BLaER1 treated with 17β-estradiol and CSF1 and Interleukin-3, amounts not matched to agents 10 nM and 100 nM (cell line): ENCODE data around the gene MAML3.

Experiments
- H3K27ac ChIP-seq, 11 experiments: shearing (Covaris generic); formaldehyde crosslinking; 2 replicates each; pipeline ENCODE4 v1.8.1; 2022
- H3K27me3 ChIP-seq, 11 experiments: shearing (Covaris generic); formaldehyde crosslinking; 2 replicates each; pipeline ENCODE4 v1.8.1; 2022
- H3K36me3 ChIP-seq, 11 experiments: shearing (Covaris generic); formaldehyde crosslinking; 2 replicates each; pipeline ENCODE4 v1.8.1; 2022
- H3K4me1 ChIP-seq, 10 experiments: shearing (Covaris generic); formaldehyde crosslinking; 2 replicates each; pipeline ENCODE4 v1.8.1; 2022
- H3K4me2 ChIP-seq, 11 experiments: shearing (Covaris generic); formaldehyde crosslinking; 2 replicates each; pipeline ENCODE4 v1.8.1; 2022
- H3K4me3 ChIP-seq, 10 experiments: shearing (Covaris generic); formaldehyde crosslinking; 2 replicates each; pipeline ENCODE4 v1.8.1; 2022
- H3K9ac ChIP-seq, 11 experiments: shearing (Covaris generic); formaldehyde crosslinking; 2 replicates each; pipeline ENCODE4 v1.8.1; 2022
- H3K9me3 ChIP-seq, 11 experiments: shearing (Covaris generic); formaldehyde crosslinking; replicated peaks in 1 of 11; 2 replicates each; pipeline ENCODE4 v1.8.1; 2022
- H4K20me1 ChIP-seq, 11 experiments: shearing (Covaris generic); formaldehyde crosslinking; 2 replicates each; pipeline ENCODE4 v1.8.1; 2022
- Cebpa-rat ChIP-seq, 11 experiments: shearing (Covaris generic); IDR thresholded peaks; 2 replicates each; pipeline ENCODE4 v1.8.1; 2022

The MAML3 gene

DNA sequence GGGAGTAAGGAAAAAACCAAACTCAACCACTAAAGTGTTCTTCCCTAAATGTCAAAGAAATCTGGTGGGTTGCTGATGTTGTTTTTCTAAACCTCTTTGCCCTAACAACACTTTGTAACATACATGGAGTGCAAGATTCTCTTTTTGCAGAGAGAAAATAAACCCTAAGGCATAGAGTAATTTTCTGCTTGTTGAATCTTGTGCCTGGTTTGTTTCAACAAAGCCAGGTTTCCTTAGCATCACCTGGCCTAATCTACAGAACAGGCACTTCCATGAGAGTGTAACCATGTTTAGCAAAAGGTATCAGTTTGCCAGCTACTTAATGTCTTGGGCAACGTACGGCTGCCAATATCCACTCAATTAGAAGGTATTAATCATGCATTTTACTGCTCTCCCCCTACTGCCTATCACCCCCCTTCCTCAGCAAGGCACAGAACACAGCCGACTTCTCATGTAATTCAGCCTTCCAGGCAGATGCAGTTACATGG is 219.2 kb downstream of the MAML3 start:
- no peak overlapping the region for H3K4me3 ChIP-seq
- TF ChIP-seq Cebpa-rat (IDR thresholded peaks at IDR 0.05) = no peak
- peak overlapping the region in 2 of 11 experiments; percentile 21 to 34; a peak in 3 of 22 replicates for H3K4me2 ChIP-seq
- H3K9ac ChIP-seq = no peak overlapping the region
- H3K4me1 ChIP-seq = peaks cover 0 to 20% (median 0%) of the 10 kb centered on the region in 10 experiments; a peak in 5 of 20 replicates
- no peaks in the 10 kb centered on the region for H3K27me3 ChIP-seq
- H3K9me3 ChIP-seq = no peaks in the 10 kb centered on the region
- H4K20me1 ChIP-seq = peaks cover 0 to 63% (median 0%) of the 10 kb centered on the region in 11 experiments; a peak in 8 of 22 replicates
- no peaks in the 10 kb centered on the region for H3K36me3 ChIP-seq
- no peak overlapping the region for H3K27ac ChIP-seq

DNA sequence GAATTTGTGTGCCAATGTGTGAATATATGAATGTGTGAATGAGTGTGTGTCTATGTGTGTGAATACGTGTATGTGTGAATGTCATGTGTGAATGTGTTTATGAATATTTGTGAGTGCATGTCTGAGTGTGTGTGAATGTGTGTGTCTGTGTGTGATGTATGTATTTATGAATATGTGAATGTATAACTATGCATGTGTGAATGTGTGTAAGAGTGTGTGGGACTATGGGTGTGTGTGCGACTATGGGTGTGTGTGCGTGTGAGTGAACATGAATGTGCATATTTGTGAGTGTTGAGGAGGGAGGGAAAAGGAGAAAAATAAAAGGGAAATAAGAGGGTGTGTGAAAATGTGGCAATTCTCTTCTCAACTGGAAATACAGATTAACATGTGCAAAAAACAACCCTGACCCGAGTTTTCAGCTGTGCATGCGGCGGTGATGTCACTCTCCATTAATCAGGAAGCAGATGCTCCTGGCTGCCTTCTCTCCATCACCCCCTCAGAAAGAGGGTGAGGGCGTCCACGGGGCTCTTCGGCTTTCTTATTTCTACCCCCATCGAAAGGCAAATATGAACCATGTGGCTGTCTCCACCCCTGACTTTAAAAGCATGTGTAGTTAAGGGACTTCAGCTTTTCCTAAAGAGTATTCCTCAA is 219.8 kb downstream of the MAML3 start:
- Histone ChIP-seq H3K4me1 (peaks cover 0 to 20% (median 0%) of the 10 kb centered on the region in 10 experiments; a peak in 5 of 20 replicates), H3K9me3 (no peaks in the 10 kb centered on the region), H3K27me3 (no peaks in the 10 kb centered on the region), H3K4me3 (no peak overlapping the region), H4K20me1 (peaks cover 0 to 65% (median 0%) of the 10 kb centered on the region in 11 experiments; a peak in 8 of 22 replicates), H3K9ac (no peak overlapping the region), H3K36me3 (no peaks in the 10 kb centered on the region), H3K27ac (no peak overlapping the region), H3K4me2 (peak overlapping the region in 2 of 11 experiments; percentile 21 to 34; a peak in 3 of 22 replicates)
- no peak for TF ChIP-seq Cebpa-rat (IDR thresholded peaks at IDR 0.05)

DNA sequence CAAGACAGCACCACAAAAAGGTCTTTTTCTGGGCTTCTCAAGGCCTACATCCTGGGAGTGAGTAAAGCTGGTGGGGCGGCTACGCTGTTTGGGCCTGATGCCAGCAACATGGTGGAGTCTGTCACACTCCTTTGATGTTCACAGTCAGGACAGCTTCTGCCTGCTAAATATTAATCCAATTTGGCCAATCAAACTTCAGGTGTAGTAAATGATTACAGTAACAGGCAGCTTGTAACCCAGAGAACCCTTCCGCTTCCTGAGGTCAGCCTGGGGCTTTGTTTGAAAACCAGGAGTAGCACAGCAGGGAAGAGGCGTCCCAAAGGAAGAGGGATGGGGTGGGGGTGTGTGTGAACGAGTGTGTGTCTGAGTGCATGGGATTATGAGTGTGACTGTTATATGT is 220.4 kb downstream of the MAML3 start:
- Histone ChIP-seq H3K4me2 (no peak overlapping the region), H3K27me3 (no peaks in the 10 kb centered on the region), H3K9me3 (no peaks in the 10 kb centered on the region), H3K4me3 (no peak overlapping the region), H3K36me3 (no peaks in the 10 kb centered on the region), H3K27ac (no peak overlapping the region), H3K9ac (no peak overlapping the region), H3K4me1 (peaks cover 0 to 20% (median 0%) of the 10 kb centered on the region in 10 experiments; a peak in 5 of 20 replicates), H4K20me1 (peaks cover 0 to 65% (median 0%) of the 10 kb centered on the region in 11 experiments; a peak in 8 of 22 replicates)
- no peak for TF ChIP-seq Cebpa-rat (IDR thresholded peaks at IDR 0.05)

DNA sequence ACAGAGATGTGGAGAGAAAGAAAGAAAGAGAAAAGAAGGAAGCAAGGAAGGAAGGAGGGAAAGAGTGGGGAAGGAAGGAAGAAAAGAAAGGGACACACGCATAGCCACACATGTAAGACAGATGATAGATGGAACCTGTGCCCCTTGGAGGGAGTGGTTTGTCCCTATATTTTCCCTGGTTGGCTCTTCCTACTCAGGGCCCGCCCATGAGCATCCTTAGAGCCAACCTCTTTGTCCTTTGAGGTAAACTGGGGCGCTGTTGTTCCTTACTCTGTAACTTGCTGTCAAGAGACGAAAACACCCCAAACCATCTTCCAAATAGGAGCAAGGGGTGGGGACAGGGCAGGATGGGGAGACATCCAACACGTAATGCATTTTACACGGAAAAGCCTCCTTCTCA is 220.9 kb downstream of the MAML3 start:
- peaks cover 0 to 20% (median 0%) of the 10 kb centered on the region in 10 experiments; a peak in 5 of 20 replicates for H3K4me1 ChIP-seq

DNA sequence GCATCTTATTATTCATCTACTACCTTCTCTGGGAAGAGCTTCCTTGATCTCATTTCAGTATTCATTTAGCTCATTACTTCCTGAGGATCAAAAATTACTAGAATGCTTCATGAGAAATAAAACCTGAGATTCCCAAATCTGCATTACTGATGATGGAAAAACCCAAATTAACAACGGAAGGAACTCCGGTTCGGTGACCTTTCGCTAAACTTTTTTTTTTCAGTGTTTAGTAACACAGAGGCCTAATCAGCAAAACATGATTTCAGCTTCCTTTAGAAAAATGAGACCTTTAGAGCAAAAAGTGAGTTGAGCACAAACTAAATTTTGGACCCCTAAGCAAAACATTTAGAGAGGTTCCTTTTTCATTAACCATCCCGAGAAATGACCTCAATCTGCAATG is 229.2 kb downstream of the MAML3 start:
- Histone ChIP-seq H4K20me1 (peaks cover 0 to 71% (median 18%) of the 10 kb centered on the region in 11 experiments; a peak in 9 of 22 replicates), H3K27me3 (no peaks in the 10 kb centered on the region), H3K4me2 (peak overlapping the region; percentile 8 to 63 (median 34); a peak in 19 of 22 replicates), H3K4me3 (no peak overlapping the region), H3K4me1 (peaks cover 7 to 47% (median 21%) of the 10 kb centered on the region in 10 experiments; a peak in 19 of 20 replicates), H3K27ac (no peak overlapping the region), H3K36me3 (no peaks in the 10 kb centered on the region), H3K9ac (no peak overlapping the region), H3K9me3 (no peaks in the 10 kb centered on the region)
- TF ChIP-seq Cebpa-rat (IDR thresholded peaks at IDR 0.05) = no peak

More for the DNA sequence above, 220.9 kb downstream of the MAML3 start:
- Histone ChIP-seq H3K4me2 (no peak overlapping the region), H3K27ac (no peak overlapping the region), H3K27me3 (no peaks in the 10 kb centered on the region), H3K4me3 (no peak overlapping the region), H4K20me1 (peaks cover 0 to 64% (median 0%) of the 10 kb centered on the region in 11 experiments; a peak in 8 of 22 replicates), H3K9ac (no peak overlapping the region), H3K36me3 (no peaks in the 10 kb centered on the region), H3K9me3 (no peaks in the 10 kb centered on the region)
- TF ChIP-seq Cebpa-rat (IDR thresholded peaks at IDR 0.05) = no peak

DNA sequence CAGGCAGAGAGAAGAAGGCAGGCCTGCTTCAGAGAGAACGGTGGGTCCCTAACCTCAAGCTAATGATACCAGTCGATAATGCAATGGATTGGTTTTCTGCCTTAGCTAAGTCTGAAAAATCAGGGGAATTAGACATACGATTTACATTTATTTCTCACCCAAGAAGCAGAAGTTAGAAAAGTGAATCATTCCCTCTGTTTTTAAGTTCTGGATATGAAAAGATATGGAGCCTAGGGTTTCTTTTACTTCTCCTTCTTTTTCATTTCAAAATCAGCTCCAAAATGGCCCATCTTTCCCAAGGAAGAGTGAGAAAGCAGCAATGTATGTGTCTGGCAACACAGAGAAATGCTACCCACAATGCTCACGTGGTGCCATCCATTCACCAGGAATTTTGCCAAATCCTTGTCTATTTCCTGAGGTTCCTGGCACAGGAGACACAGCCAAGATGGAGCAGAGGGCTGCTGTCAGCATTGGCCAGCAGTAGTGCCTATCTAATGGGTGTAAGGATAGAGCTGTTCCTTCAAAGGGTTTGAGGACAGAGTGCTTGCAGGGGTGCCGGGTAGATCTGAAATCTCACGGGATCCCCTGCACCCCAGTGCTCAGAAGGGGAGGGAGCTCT is 231.5 kb downstream of the MAML3 start:
- no peak for TF ChIP-seq Cebpa-rat (IDR thresholded peaks at IDR 0.05)
- Histone ChIP-seq H3K27ac (no peak overlapping the region), H3K4me1 (peaks cover 7 to 57% (median 25%) of the 10 kb centered on the region in 10 experiments; a peak in 19 of 20 replicates), H4K20me1 (peaks cover 0 to 57% (median 18%) of the 10 kb centered on the region in 11 experiments; a peak in 9 of 22 replicates), H3K36me3 (no peaks in the 10 kb centered on the region; a peak in 1 of 22 replicates), H3K9ac (no peak overlapping the region), H3K9me3 (no peaks in the 10 kb centered on the region), H3K4me3 (no peak overlapping the region), H3K27me3 (no peaks in the 10 kb centered on the region), H3K4me2 (peak overlapping the region in 5 of 11 experiments; percentile 2 to 61 (median 55); a peak in 7 of 22 replicates)

DNA sequence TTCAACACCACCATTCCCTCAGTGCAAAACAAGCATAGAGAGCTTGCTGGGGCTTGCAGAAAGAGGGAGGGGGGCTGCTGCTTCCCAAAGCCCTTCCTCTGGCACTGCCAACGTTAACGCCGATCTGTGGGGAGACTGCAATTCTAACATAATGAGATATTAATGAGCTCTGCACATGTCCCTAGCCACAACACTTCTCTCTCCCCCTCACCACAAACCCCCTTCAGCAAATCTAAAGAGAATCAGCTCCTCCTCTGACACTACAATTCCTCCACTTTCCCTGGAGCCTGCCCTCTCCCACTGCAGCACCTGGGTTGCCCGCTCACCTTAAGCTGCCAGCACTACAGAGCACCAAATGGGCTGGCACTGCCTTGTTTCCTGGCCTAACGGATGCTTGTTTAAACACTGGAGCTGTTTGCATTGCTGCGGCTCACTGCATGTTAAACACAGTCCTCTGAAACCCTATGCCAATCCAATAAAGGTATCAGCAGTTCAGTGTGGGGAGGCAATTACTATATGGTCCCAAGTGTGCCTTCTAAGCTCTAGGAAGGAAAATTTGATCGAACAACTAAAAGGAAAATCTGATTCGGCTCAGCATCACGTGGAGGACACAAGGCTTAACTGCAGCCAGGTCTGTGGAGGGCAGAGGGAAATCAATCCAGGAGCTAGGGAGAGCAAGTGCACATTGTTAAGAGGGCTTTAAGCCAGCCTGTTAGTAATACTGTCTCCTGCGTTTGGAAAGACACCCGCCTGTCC is 232.4 kb downstream of the MAML3 start:
- H3K4me2 ChIP-seq = peak overlapping the region in 2 of 11 experiments; percentile 58 to 61; a peak in 4 of 22 replicates
- H4K20me1 ChIP-seq = peaks cover 0 to 62% (median 18%) of the 10 kb centered on the region in 11 experiments; a peak in 9 of 22 replicates
- H3K9ac ChIP-seq = no peak overlapping the region
- no peak for TF ChIP-seq Cebpa-rat (IDR thresholded peaks at IDR 0.05)
- H3K4me1 ChIP-seq = peaks cover 7 to 57% (median 25%) of the 10 kb centered on the region in 10 experiments; a peak in 19 of 20 replicates
- no peaks in the 10 kb centered on the region for H3K27me3 ChIP-seq
- no peak overlapping the region for H3K27ac ChIP-seq
- no peaks in the 10 kb centered on the region for H3K9me3 ChIP-seq
- no peak overlapping the region for H3K4me3 ChIP-seq
- H3K36me3 ChIP-seq = no peaks in the 10 kb centered on the region; a peak in 1 of 22 replicates

DNA sequence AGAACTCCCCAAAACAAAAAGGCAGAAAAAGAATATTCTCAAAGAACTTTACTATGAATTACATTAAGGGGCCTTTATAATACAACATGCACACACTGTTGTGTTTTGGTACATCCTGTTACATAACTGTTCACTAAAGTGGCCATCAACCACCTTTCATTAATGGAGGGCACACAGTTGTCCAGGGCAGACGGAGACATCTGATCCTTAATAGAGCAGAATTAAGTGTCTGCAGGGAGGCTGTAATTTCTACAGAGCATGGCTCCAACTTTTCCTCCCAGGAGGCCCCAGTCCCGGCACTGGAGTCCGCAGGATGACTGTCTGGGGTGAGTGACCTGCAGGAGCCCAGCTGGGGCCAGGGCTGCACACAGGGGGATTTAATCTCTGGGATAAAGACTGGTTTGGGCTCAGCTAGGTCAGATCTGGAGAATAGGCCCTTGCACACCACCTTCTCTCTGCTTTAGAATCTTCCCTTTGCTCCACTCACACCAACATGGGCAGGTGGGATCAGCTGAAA is 233.4 kb downstream of the MAML3 start:
- no peak for TF ChIP-seq Cebpa-rat (IDR thresholded peaks at IDR 0.05)
- Histone ChIP-seq H3K27me3 (no peaks in the 10 kb centered on the region), H3K4me3 (no peak overlapping the region), H3K9ac (no peak overlapping the region), H4K20me1 (peaks cover 0 to 68% (median 18%) of the 10 kb centered on the region in 11 experiments; a peak in 10 of 22 replicates), H3K36me3 (no peaks in the 10 kb centered on the region; a peak in 1 of 22 replicates), H3K4me2 (peak overlapping the region in 1 of 11 experiments; percentile 9; a peak in 2 of 22 replicates), H3K4me1 (peaks cover 7 to 57% (median 23%) of the 10 kb centered on the region in 10 experiments; a peak in 19 of 20 replicates), H3K27ac (no peak overlapping the region), H3K9me3 (no peaks in the 10 kb centered on the region)
